GM12801 (cell line): ENCODE data around the gene SLC39A11.

Source experiments
- CTCF ChIP-seq: IDR thresholded peaks from one replicate; pipeline ENCODE4 v1.5.1; 2011; ENCODE audit warnings: control low read depth; ENCODE audit not compliant: insufficient read length; ENCODE audit errors: extremely low read depth

The SLC39A11 gene

GRCh38 chr17:73104450-73104849, 12.0 kb upstream of the SLC39A11 start:
- TF ChIP-seq CTCF: no peak

GRCh38 chr17:73103641-73104335, 11.3 kb upstream of the SLC39A11 start:
- no peak for TF ChIP-seq CTCF

GRCh38 chr17:73101031-73101430, 8.5 kb upstream of the SLC39A11 start:
- no peak for TF ChIP-seq CTCF

- no peak for TF ChIP-seq CTCF
Measured at GRCh38 chr17:73100363-73100762, 7.9 kb upstream of the SLC39A11 start.

- TF ChIP-seq CTCF: no peak
Measured at GRCh38 chr17:73099511-73099910, 7.0 kb upstream of the SLC39A11 start.

GRCh38 chr17:73098919-73099318, 6.4 kb upstream of the SLC39A11 start:
- TF ChIP-seq CTCF: no peak

- TF ChIP-seq CTCF: no peak
Measured at GRCh38 chr17:73096866-73097265, 4.4 kb upstream of the SLC39A11 start.
